GM19025 (cell line): ENCODE results near the gene MORN5.

Experiments
- ATAC-seq: cut with Tn5 transposase; IDR thresholded peaks from one replicate; pipeline ENCODE4 v1.9.1; 2021; ENCODE audit warnings: mild to moderate bottlenecking, low read depth, moderate library complexity; ENCODE audit not compliant: unreplicated experiment

MORN5 gene

GRCh38 chr9:122226758-122227574 is 67.3 kb downstream of the MORN5 start:
- no peak for ATAC-seq

- no peak for ATAC-seq
Observed at GRCh38 chr9:122227575-122227900, 67.8 kb downstream of the MORN5 start.

GRCh38 chr9:122228191-122228567 is 68.5 kb downstream of the MORN5 start:
- ATAC-seq = no peak

- ATAC-seq = no peak
Observed at GRCh38 chr9:122228568-122229484, 69.1 kb downstream of the MORN5 start, which contains the start of gene LHX6. LHX6 (minus strand) TSS chr9:122228957; CDS start chr9:122228740, 217 bp downstream.

- ATAC-seq = no peak
Observed at GRCh38 chr9:122229485-122229837, 69.8 kb downstream of the MORN5 start.

- no peak for ATAC-seq
Observed at GRCh38 chr9:122232796-122233306, 73.1 kb downstream of the MORN5 start.

GRCh38 chr9:122234022-122234748 is 74.5 kb downstream of the MORN5 start:
- ATAC-seq = no peak

GRCh38 chr9:122236681-122237080 is 77.0 kb downstream of the MORN5 start:
- ATAC-seq = no peak

- no peak for ATAC-seq
Observed at GRCh38 chr9:122239722-122240121, 80.0 kb downstream of the MORN5 start.

- ATAC-seq = no peak
Observed at GRCh38 chr9:122244349-122244748, 84.6 kb downstream of the MORN5 start.

GRCh38 chr9:122246666-122247065 is 87.0 kb downstream of the MORN5 start:
- ATAC-seq = no peak

- ATAC-seq = no peak
Observed at GRCh38 chr9:122248448-122248865, 88.7 kb downstream of the MORN5 start.
